Small intestine (tissue), 7 donors: ENCODE measurements around the gene GALNT10. TPM values are rescaled to one million over a fixed set of nuclear protein-coding genes. Genes with fewer than 3 reads are reported as not detected.

Experiments used
- DNase-seq, 2 donors: peaks; one replicate each; pipeline versions ENCODE4 v3.0.0 to v3.0.0-alpha.2; 2013
- FAIRE-seq: peaks from 2 replicates; lab custom pipeline; 2012; peaks lifted over from hg19 to GRCh38; lab: Jason Lieb, UNC
- H3K27ac ChIP-seq, 3 donors: one replicate each; pipeline ENCODE4 v1.5.1; 2013; ENCODE audit warnings: low read length in 2 of 3, mild to moderate bottlenecking in 2 of 3, control low read depth in 1 of 3, inconsistent platforms in 1 of 3, low read depth in 1 of 3, moderate library complexity in 1 of 3
- H3K27me3 ChIP-seq, 3 donors: one replicate each; pipeline ENCODE4 v1.6.1; 2013; ENCODE audit warnings: low read length in 3 of 3, inconsistent platforms in 1 of 3; ENCODE audit not compliant: control insufficient read depth in 3 of 3, insufficient read depth in 3 of 3
- H3K36me3 ChIP-seq, 3 donors: one replicate each; pipeline ENCODE4 v1.6.1; 2013; ENCODE audit warnings: low read length in 3 of 3, inconsistent platforms in 1 of 3, low read depth in 1 of 3, mild to moderate bottlenecking in 1 of 3, moderate library complexity in 1 of 3; ENCODE audit not compliant: control insufficient read depth in 3 of 3, insufficient read depth in 2 of 3
- H3K4me1 ChIP-seq, 3 donors: one replicate each; pipeline ENCODE4 v1.6.1; 2013; ENCODE audit warnings: low read length in 2 of 3, inconsistent platforms in 1 of 3, low read depth in 1 of 3, mild to moderate bottlenecking in 1 of 3, moderate library complexity in 1 of 3; ENCODE audit not compliant: control insufficient read depth in 3 of 3, insufficient read depth in 2 of 3
- H3K4me3 ChIP-seq, 3 donors: one replicate each; pipeline ENCODE4 v1.5.1; 2013; ENCODE audit warnings: low read length in 3 of 3, control low read depth in 1 of 3, inconsistent platforms in 1 of 3, low read depth in 1 of 3, mild to moderate bottlenecking in 1 of 3, moderate library complexity in 1 of 3
- H3K9me3 ChIP-seq, 2 donors: one replicate each; pipeline ENCODE4 v1.6.1; 2013; ENCODE audit warnings: low read depth in 1 of 2, low read length in 1 of 2; ENCODE audit not compliant: control insufficient read depth in 2 of 2, insufficient read depth in 1 of 2
- WGBS, 3 donors: extraction: QIAGEN DNeasy Blood & Tissue Kit; methylation state at CpG; one replicate each; pipeline ENCODE4 v1.1.7; 2013; 5-methylcytosine and 5-hydroxymethylcytosine counted together
- polyA plus RNA-seq, 4 donors: library from polyadenylated mRNA; stranded (reverse) in 3 of 4; unstranded in 1 of 4; fragments of 200-250 nt in 3 of 4; fragments of 120-200 nt in 1 of 4; gene quantifications; one replicate each; pipeline versions ENCODE4 v1.2.1 to v1.2.3, GENCODE V29; 2013
- donor health status: healthy with polysubstance abuse.
- donor health status: control.
- donor health status: control.
- donor health status: Bipolar disorder and iron deficiency.
- donor health status: healthy.

The GALNT10 gene
- polyA plus RNA-seq, 4 donors, result 5.4 to 18.1 (median 8.7) TPM

DNA sequence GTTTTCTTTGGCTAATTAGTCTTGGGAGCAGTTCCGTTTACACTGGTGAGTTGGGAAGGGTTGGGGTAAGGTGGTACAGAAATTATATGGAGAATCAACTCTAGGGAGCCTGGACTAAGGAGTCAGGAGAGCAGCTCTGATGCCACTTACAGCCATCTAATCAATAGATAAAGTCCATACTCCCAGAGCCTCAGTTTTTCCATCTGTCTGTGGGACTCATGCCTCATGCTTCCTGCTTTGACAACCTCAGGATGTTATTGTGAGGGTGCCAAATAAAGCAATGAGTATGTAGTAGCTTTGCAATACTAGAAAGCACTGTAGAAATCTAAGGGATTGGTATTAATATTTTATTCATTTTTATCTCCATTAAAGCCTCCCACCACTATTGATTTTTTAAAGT is 105.0 kb downstream of the GALNT10 start:
- 93 to 100% (median 100%) methylated on average over 1 of the region's 1 CpG for WGBS, 3 donors
- H3K4me3 ChIP-seq, result no peak overlapping the region

DNA sequence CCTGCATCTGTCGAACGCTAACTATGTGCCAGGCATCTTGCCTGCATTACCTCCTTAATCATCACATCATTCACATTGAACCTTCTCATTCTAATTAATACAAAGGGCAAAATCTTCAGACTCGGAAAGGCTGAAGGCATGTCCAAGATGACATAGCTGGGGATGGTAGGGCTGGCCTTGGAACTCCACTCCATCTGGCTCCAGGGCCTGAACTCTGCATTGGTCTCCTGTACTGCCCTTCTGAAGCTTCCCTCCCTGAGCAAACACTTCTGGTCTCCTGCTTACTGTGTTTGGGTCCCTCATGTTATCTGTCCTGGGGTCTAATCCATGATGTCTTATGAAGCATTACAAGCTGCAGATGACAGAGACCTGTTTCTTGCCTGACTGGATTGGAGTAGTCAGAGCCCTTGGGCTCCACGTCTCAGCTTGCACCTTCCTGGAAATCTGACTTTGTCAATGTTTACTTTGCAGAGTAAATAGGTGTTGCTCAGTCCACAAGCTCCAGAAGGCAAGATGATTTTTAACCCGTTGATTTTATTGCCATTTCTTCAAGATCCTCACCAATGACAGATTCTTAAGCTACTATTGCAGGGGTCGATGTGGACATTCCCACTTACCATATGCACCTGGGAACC is 106.1 kb downstream of the GALNT10 start:
- 43 to 75% (median 57%) methylated on average over 6 of the region's 6 CpGs for WGBS, 3 donors
- Histone ChIP-seq H3K27ac (no peak overlapping the region), H3K4me1 (peaks cover 0 to 12% (median 3%) of the 10 kb centered on the region in 3 donors), H3K4me3 (no peak overlapping the region), H3K9me3 (no peaks in the 10 kb centered on the region), H3K36me3 (peaks cover 0 to 4% (median 0%) of the 10 kb centered on the region in 3 donors), H3K27me3 (no peaks in the 10 kb centered on the region)
- DNase-seq (peak; percentile 44 to 46), FAIRE-seq (no peak)

More for the DNA sequence above, 105.0 kb downstream of the GALNT10 start:
- Histone ChIP-seq H3K27me3 (no peaks in the 10 kb centered on the region), H3K9me3 (no peaks in the 10 kb centered on the region), H3K36me3 (peaks cover 0 to 4% (median 0%) of the 10 kb centered on the region in 3 donors), H3K4me1 (peaks cover 0 to 12% (median 3%) of the 10 kb centered on the region in 3 donors), H3K27ac (no peak overlapping the region)
- DNase-seq (no peak), FAIRE-seq (no peak)

DNA sequence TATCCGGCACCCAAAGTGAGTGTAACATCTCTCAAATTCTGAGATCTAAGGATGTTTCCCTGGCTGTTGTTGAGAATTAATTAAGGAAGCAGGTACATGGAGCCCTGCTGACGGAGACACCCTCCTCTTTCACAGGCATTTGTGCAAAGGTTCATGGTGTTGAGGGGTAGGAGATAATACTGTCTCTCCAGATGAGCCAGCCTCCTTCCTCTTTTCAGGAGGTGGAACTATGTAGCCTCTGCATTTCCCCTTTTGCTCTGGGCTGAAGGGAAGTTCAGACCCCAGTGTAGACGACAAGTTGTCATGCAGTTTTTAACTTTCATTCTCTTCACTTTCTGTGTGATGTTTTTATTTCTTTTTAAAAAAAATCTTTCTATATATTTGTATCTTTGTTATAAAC is 107.5 kb downstream of the GALNT10 start:
- DNase-seq (no peak), FAIRE-seq (no peak)
- H3K4me3 ChIP-seq, result no peak overlapping the region
- WGBS, 3 donors, result 83 to 96% (median 88%) methylated on average over 3 of the region's 3 CpGs
- no peak overlapping the region for H3K27ac ChIP-seq
- peaks cover 0 to 4% (median 3%) of the 10 kb centered on the region in 3 donors for H3K36me3 ChIP-seq
- no peaks in the 10 kb centered on the region for H3K27me3 ChIP-seq
- no peaks in the 10 kb centered on the region for H3K9me3 ChIP-seq
- H3K4me1 ChIP-seq, result peaks cover 0 to 12% (median 3%) of the 10 kb centered on the region in 3 donors

DNA sequence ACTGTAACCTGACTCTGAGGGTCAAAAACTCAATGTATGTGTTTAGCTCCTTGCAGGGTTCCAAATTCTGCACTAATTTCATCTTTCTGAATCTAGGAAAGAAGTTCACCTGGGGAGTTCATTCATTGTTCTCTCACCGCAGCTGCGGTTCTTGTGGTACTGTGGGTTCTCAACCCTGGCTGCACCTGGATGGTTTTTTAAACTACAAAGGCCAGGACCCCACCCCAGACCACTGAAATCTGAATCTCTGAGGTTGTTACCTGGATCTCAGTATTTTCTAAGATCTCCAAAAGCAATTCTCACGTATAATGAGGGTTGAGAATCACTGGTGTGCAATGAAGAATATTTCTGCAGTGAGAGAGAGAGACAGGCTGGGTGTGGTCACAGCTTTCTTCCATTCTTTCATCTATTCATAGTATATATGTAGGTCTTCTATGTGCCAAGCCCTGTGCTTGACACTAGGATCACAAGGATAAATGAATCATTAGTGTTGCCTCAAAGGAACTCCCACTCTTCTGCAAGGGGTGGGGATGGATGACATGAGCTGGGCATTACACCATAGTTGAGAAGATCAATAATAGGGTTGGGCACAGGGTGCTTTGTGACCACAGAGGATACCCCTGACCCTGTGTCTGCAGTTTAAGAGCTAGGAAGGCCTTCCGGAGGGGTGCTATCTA is 109.8 kb downstream of the GALNT10 start:
- H3K4me1 ChIP-seq, result peaks cover 0 to 12% (median 3%) of the 10 kb centered on the region in 3 donors
- WGBS, 3 donors, result 94 to 98% (median 94%) methylated on average over 4 of the region's 4 CpGs
- H3K27ac ChIP-seq, result no peak overlapping the region
- peaks cover 0 to 4% (median 3%) of the 10 kb centered on the region in 3 donors for H3K36me3 ChIP-seq
- H3K27me3 ChIP-seq, result no peaks in the 10 kb centered on the region
- peaks cover 0 to 5% of the 10 kb centered on the region in 2 donors for H3K9me3 ChIP-seq
- no peak for DNase-seq
- H3K4me3 ChIP-seq, result no peak overlapping the region
- FAIRE-seq, result no peak

DNA sequence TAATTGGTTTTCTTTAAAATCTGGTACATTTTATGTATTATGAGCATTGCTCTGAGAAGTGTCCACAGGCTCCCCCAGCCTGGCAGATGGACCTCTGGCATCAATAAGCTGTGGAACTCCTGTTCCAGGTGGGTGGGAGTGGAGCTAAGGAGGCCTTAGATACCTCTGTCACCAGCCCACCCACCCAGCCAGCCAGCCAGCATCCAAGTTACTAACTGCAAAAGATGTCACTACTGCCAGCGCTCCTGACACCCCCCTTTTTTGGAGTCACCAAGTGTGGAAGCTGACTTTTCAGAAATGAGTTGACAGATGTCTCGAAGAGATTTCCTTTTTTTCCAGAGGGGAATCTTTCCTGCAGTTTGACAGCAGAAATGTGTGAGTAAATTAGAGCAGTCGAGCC is 111.2 kb downstream of the GALNT10 start:
- Histone ChIP-seq H3K27ac (no peak overlapping the region), H3K4me1 (peaks cover 0 to 7% (median 0%) of the 10 kb centered on the region in 3 donors), H3K4me3 (no peak overlapping the region), H3K27me3 (no peaks in the 10 kb centered on the region), H3K36me3 (peaks cover 0 to 4% (median 3%) of the 10 kb centered on the region in 3 donors), H3K9me3 (peaks cover 0 to 5% of the 10 kb centered on the region in 2 donors)
- FAIRE-seq (no peak), DNase-seq (no peak)
- WGBS, 3 donors, result 76 to 86% (median 83%) methylated on average over 3 of the region's 3 CpGs

DNA sequence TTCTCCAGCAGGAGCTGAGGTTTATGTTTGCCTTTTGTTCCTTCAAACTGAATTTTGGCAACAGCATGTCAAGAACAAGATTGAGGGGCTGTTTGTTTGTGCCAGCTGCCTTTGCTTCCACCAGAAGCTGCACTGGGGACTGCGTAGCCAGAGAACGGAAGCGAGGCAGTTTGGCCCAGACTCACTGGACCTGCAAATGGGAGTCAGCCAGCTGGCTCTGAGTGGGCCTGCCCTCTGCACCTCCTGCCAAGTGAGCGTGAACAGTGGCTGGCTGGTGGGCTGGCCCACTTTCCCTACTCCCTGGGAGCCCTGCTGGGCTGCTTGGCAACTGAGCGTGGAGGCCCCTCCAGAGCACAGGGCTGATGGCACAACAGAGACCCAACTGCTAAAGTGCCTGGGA is 111.6 kb downstream of the GALNT10 start:
- H3K27me3 ChIP-seq, result no peaks in the 10 kb centered on the region
- peaks cover 0 to 3% (median 0%) of the 10 kb centered on the region in 3 donors for H3K4me1 ChIP-seq
- WGBS, 3 donors, result 76 to 94% (median 78%) methylated on average over 5 of the region's 5 CpGs
- no peak for DNase-seq
- no peak overlapping the region for H3K4me3 ChIP-seq
- no peak for FAIRE-seq
- H3K36me3 ChIP-seq, result peaks cover 0 to 4% (median 3%) of the 10 kb centered on the region in 3 donors
- no peak overlapping the region for H3K27ac ChIP-seq
- H3K9me3 ChIP-seq, result peaks cover 0 to 5% of the 10 kb centered on the region in 2 donors

DNA sequence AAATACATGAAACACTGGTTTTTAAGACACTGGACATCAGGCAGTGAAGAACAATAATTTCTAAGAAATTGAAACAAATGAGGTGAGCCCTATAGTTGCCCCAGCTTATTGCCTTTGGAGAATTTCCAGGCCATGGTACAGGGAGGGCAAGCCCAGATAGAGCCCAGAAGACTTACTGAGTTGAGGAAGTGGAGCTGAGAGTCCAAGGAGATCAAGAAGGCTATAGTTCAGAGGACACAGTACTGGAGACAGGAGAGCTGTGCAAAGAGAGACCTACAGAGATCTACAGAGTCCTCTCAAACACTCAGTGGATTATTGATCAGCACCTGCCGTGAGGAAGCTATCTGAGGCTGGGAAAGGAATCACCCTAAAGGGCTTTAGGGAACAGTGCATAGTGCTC is 112.6 kb downstream of the GALNT10 start:
- FAIRE-seq (no peak), DNase-seq (peak in 1 of 2 donors; percentile 82)
- H3K27ac ChIP-seq, result peak overlapping the region in 1 of 3 donors; percentile 20
- H3K36me3 ChIP-seq, result peaks cover 0 to 4% (median 3%) of the 10 kb centered on the region in 3 donors
- H3K27me3 ChIP-seq, result no peaks in the 10 kb centered on the region
- peaks cover 0 to 5% of the 10 kb centered on the region in 2 donors for H3K9me3 ChIP-seq
- no peaks in the 10 kb centered on the region for H3K4me1 ChIP-seq
- no peak overlapping the region for H3K4me3 ChIP-seq
- 33 to 79% (median 67%) methylated on average over 1 of the region's 1 CpG for WGBS, 3 donors

DNA sequence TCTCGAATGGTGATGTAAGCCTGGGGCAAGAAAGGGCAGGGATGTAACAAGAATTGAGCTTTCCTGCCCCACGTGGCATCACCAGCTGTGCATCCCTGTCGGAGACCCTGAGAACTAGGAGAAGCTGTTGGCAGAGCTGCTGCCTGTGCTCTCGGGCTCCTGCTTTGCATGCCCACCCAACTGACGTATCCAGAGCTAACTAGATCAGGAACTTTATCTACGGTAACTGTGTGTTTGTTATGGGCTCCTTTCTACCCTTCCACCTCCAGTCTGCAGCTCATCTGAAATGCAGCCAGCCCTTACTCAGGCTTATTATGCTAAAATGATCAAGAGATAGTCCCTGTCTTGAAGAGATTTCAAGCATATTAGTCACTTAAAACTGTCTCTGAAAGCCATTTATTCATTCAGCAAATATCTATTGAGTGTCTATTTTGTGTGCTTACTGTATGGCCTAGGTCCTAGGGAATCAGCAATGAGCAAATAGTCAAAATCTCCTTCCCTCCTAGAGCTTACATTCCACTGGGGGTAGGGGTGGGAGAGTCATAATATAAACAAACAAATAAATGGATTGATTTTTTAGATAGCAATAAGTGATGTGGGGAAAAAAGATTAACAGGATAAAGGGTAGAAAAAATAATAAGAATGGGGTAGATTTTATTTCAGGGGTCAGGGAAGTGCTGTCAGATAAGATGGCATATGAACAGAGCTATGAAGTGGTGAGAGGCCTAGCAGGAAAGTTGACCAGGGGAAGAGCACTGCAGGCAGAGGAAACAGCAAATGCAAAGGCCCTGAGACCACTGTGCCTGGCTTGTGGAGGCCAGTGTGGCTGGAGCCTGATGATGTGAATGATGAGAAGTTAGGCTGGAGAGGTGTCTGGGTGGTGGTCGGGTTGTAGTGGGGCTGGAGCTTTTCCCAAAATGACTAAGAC is 118.2 kb downstream of the GALNT10 start:
- Histone ChIP-seq H3K27me3 (no peaks in the 10 kb centered on the region), H3K27ac (no peak overlapping the region), H3K9me3 (peaks cover 0 to 5% of the 10 kb centered on the region in 2 donors), H3K36me3 (no peaks in the 10 kb centered on the region), H3K4me1 (no peaks in the 10 kb centered on the region), H3K4me3 (no peak overlapping the region)
- no peak for FAIRE-seq
- DNase-seq, result no peak
- WGBS, 3 donors, result 84 to 92% (median 87%) methylated on average over 7 of the region's 7 CpGs
